ENCODE measurements around the gene FAM162A.
"Not testable (repeated sequence)": the region's sequence is repeated elsewhere in the genome, so short reads cannot be mapped to it uniquely, and the experiment has no call there.

DNA sequence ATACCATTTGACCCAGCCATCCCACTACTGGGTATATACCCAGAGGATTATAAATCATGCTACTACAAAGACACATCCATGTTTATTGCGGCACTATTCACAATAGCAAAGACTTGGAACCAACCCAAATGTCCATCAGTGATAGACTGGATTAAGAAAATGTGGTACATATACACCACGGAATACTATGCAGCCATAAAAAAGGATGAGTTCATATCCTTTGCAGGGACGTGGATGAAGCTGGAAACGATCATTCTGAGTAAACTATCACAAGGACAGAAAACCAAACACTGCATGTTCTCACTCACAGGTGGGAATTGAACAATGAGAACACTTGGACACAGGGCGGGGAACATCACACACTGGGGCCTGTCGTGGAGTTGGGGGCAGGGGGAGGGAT is 64.2 kb downstream of the FAM162A start:
- TF ChIP-seq CTCF (IDR thresholded peaks at IDR 0.05; ENCODE audit: extremely low read depth in 1 of 2, insufficient read depth in 1 of 2, low read depth in 1 of 2, low read length in 2 of 2); MYC (IDR thresholded peaks at IDR 0.05; ENCODE audit: low read depth, low read length); POLR2A (IDR thresholded peaks at IDR 0.05; ENCODE audit: low read depth, low read length); POLR2AphosphoS5 (IDR thresholded peaks at IDR 0.05; ENCODE audit: insufficient read depth, low read depth, low read length); EZH2 (IDR thresholded peaks at IDR 0.05; ENCODE audit: borderline replicate concordance, low read depth, low read length, severe bottlenecking): not testable (repeated sequence)

Measured in endothelial cell of umbilical vein (primary cell).